ENCODE measurements around the gene C4orf51. TPM values are rescaled to one million over a fixed set of nuclear protein-coding genes. Genes with fewer than 3 reads are reported as not detected.

C4orf51 gene
- total and polyA plus RNA-seq, 2 of the 8 experiments (the other 6 are each of a cell fraction or from before 2014, with no cell fraction given), result 0.54 TPM; not detected in 1

GRCh38 chr4:145730026-145730425 is 50.1 kb downstream of the C4orf51 start (continued):
- TF ChIP-seq CTCF (IDR thresholded peaks at IDR 0.05; ENCODE audit: control extremely low read depth in 1 of 3, insufficient read depth in 1 of 3, low read depth in 1 of 3, low read length in 3 of 3) (no peak), SIRT6 (IDR thresholded peaks at IDR 0.05; ENCODE audit: low read length) (no peak), CBX8 (IDR thresholded peaks at IDR 0.05; ENCODE audit: borderline replicate concordance, low read depth, low read length) (no peak)

Measured in H1 (cell line).